ENCODE results near the gene C5orf22.
"Not testable (repeated sequence)": the region's sequence is repeated elsewhere in the genome, so short reads cannot be mapped to it uniquely, and the experiment has no call there.

Gene C5orf22

DNA sequence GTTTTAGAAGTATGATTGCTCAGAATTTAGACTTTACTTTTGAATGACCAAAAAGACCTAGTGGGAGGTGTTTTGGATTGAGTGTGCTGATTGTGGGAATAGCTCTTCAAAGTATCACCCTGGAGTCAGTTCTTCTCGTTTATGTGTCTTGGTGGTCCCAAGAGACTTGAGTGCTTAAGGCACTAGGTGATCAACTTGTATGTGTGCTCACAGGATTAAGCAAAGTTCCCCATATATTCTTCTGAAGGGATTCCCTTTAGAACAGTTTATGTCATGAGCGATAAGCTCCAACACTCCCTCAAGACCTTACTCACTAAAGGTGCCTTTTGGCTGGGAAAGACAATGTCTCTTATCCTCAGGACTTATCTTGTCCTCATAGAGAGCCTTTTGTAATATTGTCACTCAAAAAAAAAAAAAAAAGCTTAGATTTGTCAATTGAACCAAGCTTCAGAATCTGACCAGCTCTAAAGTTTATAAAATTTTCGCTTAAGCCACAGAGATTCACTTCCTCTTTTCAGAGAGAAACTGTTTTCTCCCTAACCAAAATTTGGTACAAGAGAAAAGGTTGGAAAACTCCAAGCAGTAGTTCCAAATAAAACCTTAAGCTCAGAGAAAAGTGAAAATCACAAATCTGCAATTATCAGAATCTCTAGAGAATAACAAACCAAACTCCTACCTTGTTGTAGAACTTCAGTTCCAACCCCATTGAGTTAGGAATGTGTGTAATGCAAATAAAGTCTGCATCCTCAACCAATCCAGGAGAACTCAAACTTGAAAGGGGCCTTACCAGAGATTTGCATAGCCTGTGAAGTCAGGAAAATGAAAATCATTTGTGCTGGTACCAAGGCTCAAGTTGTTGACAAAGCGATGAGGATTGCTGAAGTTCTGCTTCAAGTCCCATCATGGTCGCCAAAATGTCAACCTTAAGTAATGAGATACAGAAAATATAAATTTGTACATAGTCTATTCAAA is 66.8 kb downstream of the C5orf22 start:
- TF ChIP-seq POLR2A (IDR thresholded peaks at IDR 0.05; ENCODE audit: low read depth, low read length): no peak
- no peak for DNase-seq (ENCODE audit: insufficient read length, low spot score)
- no peak for FAIRE-seq

DNA sequence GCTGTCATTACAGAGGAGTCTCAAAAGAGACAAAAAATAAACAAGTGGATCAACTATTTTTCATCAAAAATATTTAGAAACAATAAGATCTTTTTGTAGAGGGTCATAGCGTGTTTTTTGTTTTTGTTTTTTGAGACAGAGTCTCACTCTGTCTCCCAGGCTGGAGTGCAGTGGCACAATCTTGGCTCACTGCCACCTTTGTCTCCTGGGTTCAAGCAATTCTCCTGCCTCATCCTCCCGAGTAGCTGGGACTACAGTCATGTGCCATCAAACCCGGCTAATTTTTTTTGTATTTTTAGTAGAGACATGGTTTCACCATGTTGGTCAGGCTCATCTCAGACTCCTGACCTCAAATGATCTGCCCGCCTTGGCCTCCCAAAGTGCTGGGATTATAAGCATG is 70.2 kb downstream of the C5orf22 start:
- DNase-seq (ENCODE audit: insufficient read length, low spot score); FAIRE-seq: not testable (repeated sequence)

DNA sequence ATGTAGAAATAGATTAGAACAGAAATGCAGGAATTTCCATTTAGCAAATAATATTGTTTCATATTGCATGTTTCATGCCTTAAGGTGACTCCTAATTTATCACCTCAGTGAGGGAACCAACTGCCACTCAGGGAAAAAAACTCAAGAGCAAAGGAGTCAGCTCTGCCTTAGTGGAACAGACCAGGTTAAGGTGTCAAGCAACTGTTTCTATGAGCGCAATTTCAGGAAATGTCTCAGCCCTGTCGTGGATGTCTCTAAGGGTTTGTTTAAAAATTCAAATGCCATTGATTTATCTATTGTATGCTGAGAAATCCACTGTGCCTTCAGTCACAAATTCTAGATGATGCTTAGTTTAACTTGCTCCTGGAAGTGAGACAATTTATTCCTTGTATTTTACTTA is 72.1 kb downstream of the C5orf22 start:
- FAIRE-seq (no peak), DNase-seq (ENCODE audit: insufficient read length, low spot score) (no peak)
- no peak for TF ChIP-seq POLR2A (IDR thresholded peaks at IDR 0.05; ENCODE audit: low read depth, low read length)

DNA sequence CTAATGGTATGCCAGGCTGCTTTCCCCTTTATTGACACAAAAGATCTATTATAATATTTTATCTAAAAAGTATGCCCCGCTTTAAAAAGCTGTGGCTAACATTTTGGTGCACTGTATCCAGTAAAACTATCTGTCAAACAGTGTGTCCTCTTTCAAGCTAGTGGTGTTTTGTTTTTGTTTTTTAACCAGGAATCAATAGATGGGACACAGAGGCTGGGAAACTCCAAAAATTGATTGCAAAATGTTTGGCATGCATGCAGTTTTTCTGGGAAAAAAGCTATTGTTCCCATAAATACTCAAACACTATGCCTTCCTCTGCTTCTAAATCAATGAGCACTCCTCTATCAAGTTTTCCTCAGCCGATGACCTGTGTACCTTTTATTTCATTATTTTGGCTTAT is 72.5 kb downstream of the C5orf22 start:
- FAIRE-seq (no peak), DNase-seq (ENCODE audit: insufficient read length, low spot score) (no peak)
- no peak for TF ChIP-seq POLR2A (IDR thresholded peaks at IDR 0.05; ENCODE audit: low read depth, low read length)
